IgD-negative memory B cell (primary cell): ENCODE measurements around the gene TTYH3. TPM values are rescaled to one million over a fixed set of nuclear protein-coding genes. Genes with fewer than 3 reads are reported as not detected.
"Not testable (repeated sequence)": the region's sequence is repeated elsewhere in the genome, so short reads cannot be mapped to it uniquely, and the experiment has no call there.

Source experiments
- H3K27ac Mint-ChIP-seq, 3 donors: one replicate each; pipeline ENCODE4 v1.8.0; 2020 to 2022; ENCODE audit warnings: mild to moderate bottlenecking in 3 of 3, mixed read lengths in 3 of 3, moderate library complexity in 1 of 3
- H3K27me3 Mint-ChIP-seq: one replicate; pipeline ENCODE4 v1.8.0; 2021; ENCODE audit warnings: mixed read lengths
- H3K36me3 Mint-ChIP-seq: one replicate; pipeline ENCODE4 v1.8.0; 2020; ENCODE audit warnings: mild to moderate bottlenecking, mixed read lengths
- H3K4me1 Mint-ChIP-seq, 3 donors: one replicate each; pipeline ENCODE4 v1.8.0; 2020 to 2022; ENCODE audit warnings: mixed read lengths in 3 of 3, mild to moderate bottlenecking in 1 of 3
- H3K4me3 Mint-ChIP-seq, 4 donors: one replicate each; pipeline ENCODE4 v1.8.0; 2020 to 2022; ENCODE audit warnings: mild to moderate bottlenecking in 4 of 4, mixed read lengths in 4 of 4, moderate library complexity in 3 of 4
- H3K9me3 Mint-ChIP-seq, 3 donors: one replicate each; pipeline ENCODE4 v1.8.0; 2020 to 2021; ENCODE audit warnings: mixed read lengths in 3 of 3, mild to moderate bottlenecking in 1 of 3
- polyA plus RNA-seq: library from polyadenylated mRNA; unstranded; fragments of 300-500 nt; fragmentation: Illumina TruSeq; gene quantifications from one replicate; pipeline ENCODE4 v1.2.3, GENCODE V29; 2021

Gene TTYH3
- polyA plus RNA-seq, 1 donor from 2014 or later, result 2.0 TPM

- Mint-ChIP-seq H3K27me3 (peaks cover 22% of the 10 kb centered on the region), H3K36me3 (no peaks in the 10 kb centered on the region), H3K4me1 (peaks cover 0 to 12% (median 4%) of the 10 kb centered on the region in 3 donors), H3K9me3 (no peaks in the 10 kb centered on the region), H3K27ac (no peak overlapping the region), H3K4me3 (no peak overlapping the region)
These were observed 34.4 kb downstream of the TTYH3 start for GRCh38 chr7:2666155-2666554.

- Mint-ChIP-seq H3K36me3 (no peaks in the 10 kb centered on the region), H3K4me1 (peaks cover 0 to 12% (median 4%) of the 10 kb centered on the region in 3 donors), H3K27me3 (peaks cover 22% of the 10 kb centered on the region), H3K27ac (peak overlapping the region in 1 of 3 donors; percentile 67), H3K4me3 (no peak overlapping the region), H3K9me3 (no peaks in the 10 kb centered on the region)
These were observed 34.9 kb downstream of the TTYH3 start for GRCh38 chr7:2666588-2667250.

- Mint-ChIP-seq H3K4me1 (peaks cover 0 to 12% (median 4%) of the 10 kb centered on the region in 3 donors), H3K36me3 (no peaks in the 10 kb centered on the region), H3K27ac (no peak overlapping the region), H3K4me3 (no peak overlapping the region), H3K9me3 (no peaks in the 10 kb centered on the region), H3K27me3 (peaks cover 22% of the 10 kb centered on the region)
These were observed 36.1 kb downstream of the TTYH3 start for GRCh38 chr7:2667843-2668242.

GRCh38 chr7:2668401-2668800, 36.6 kb downstream of the TTYH3 start:
- no peaks in the 10 kb centered on the region for H3K9me3 Mint-ChIP-seq
- peaks cover 22% of the 10 kb centered on the region for H3K27me3 Mint-ChIP-seq
- no peak overlapping the region for H3K27ac Mint-ChIP-seq
- peaks cover 0 to 12% (median 4%) of the 10 kb centered on the region in 3 donors for H3K4me1 Mint-ChIP-seq
- H3K36me3 Mint-ChIP-seq, result no peaks in the 10 kb centered on the region
- no peak overlapping the region for H3K4me3 Mint-ChIP-seq

- Mint-ChIP-seq H3K36me3 (peaks cover 5% of the 10 kb centered on the region), H3K27me3 (peaks cover 22% of the 10 kb centered on the region), H3K9me3 (no peaks in the 10 kb centered on the region), H3K27ac (no peak overlapping the region), H3K4me1 (peaks cover 0 to 12% (median 3%) of the 10 kb centered on the region in 3 donors), H3K4me3 (no peak overlapping the region)
These were observed 38.4 kb downstream of the TTYH3 start for GRCh38 chr7:2670171-2670570.

- H3K9me3 Mint-ChIP-seq, result no peaks in the 10 kb centered on the region
- H3K27ac Mint-ChIP-seq, result no peak overlapping the region
- H3K27me3 Mint-ChIP-seq, result peaks cover 22% of the 10 kb centered on the region
- no peak overlapping the region for H3K4me3 Mint-ChIP-seq
- H3K4me1 Mint-ChIP-seq, result peaks cover 0 to 12% (median 3%) of the 10 kb centered on the region in 3 donors
- H3K36me3 Mint-ChIP-seq, result peaks cover 5% of the 10 kb centered on the region
These were observed 39.1 kb downstream of the TTYH3 start for GRCh38 chr7:2670720-2671391.

DNA sequence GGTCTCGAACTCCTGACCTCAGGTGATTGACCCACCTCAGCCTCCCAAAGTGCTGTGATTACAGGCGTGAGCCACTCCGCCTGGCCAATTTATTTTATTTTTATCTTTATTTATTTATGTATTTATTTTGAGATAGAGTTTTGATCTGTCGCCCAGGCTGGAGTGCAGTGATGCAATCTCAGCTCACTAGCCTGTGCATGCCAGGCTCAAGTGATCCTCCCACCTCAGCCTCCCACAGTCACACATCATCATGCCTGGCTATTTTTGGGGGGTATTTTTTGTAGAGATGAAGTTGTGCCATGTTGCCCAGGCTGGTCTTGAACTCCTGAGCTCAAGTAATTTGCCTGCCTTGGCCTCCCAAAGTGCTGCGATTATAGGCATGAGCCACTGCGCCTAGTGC, 41.4 kb downstream of the TTYH3 start:
- H3K4me1 Mint-ChIP-seq, result peaks cover 0 to 12% (median 3%) of the 10 kb centered on the region in 3 donors
- H3K27ac Mint-ChIP-seq, H3K36me3 Mint-ChIP-seq, H3K4me3 Mint-ChIP-seq, H3K9me3 Mint-ChIP-seq: not testable (repeated sequence)
- H3K27me3 Mint-ChIP-seq, result peaks cover 13% of the 10 kb centered on the region

DNA sequence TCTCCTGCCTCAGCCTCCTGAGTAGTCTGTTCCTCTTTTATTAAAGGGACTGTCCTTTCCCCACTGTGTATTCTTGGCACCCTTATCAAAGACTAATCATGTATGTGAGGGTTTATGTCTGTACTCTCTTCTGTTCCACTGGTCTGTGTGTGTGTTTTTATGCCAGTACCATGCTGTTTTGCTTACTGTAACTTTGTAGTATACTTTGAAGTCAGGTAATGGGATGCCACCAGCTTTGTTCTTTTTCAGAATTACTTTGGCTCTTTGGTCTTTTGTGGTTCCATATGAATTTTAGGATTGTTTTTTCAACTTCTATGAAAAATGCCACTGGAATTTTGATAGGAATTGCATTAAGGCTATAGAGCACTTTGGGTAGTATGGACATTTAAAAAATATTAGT, 42.1 kb downstream of the TTYH3 start:
- H3K4me1 Mint-ChIP-seq, result peaks cover 0 to 12% (median 3%) of the 10 kb centered on the region in 3 donors
- H3K27ac Mint-ChIP-seq, result no peak overlapping the region
- H3K27me3 Mint-ChIP-seq, result peaks cover 13% of the 10 kb centered on the region
- H3K4me3 Mint-ChIP-seq, result no peak overlapping the region
- H3K9me3 Mint-ChIP-seq, result no peaks in the 10 kb centered on the region
- H3K36me3 Mint-ChIP-seq, result peaks cover 5% of the 10 kb centered on the region

DNA sequence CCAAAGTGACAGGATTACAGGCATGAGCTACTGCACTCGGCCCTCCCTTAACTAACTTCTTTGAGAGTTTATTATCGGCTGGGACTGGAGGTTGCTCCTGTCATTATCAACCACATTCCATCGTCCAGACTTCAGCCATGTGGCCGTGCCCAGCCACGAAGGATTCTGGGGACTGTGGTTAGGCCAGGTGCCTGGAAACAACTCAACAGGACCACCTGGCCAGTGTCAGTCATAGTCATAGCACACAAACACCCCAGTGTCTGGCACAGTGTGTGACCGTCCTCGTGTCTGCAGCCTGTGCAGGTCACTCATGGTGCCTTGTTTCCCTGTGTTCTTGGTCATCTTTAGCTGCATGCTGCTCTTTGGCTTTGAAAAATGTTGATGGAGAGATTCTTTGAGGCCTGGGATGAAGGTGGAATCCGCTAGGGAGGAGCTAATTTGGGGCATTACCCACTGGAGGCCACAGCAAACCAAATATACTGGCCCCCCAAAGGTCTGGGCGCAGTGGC, 43.5 kb downstream of the TTYH3 start:
- H3K9me3 Mint-ChIP-seq, result no peaks in the 10 kb centered on the region
- peaks cover 0 to 7% (median 3%) of the 10 kb centered on the region in 3 donors for H3K4me1 Mint-ChIP-seq
- peaks cover 5% of the 10 kb centered on the region for H3K36me3 Mint-ChIP-seq
- no peak overlapping the region for H3K4me3 Mint-ChIP-seq
- no peak overlapping the region for H3K27ac Mint-ChIP-seq
- peaks cover 9% of the 10 kb centered on the region for H3K27me3 Mint-ChIP-seq

DNA sequence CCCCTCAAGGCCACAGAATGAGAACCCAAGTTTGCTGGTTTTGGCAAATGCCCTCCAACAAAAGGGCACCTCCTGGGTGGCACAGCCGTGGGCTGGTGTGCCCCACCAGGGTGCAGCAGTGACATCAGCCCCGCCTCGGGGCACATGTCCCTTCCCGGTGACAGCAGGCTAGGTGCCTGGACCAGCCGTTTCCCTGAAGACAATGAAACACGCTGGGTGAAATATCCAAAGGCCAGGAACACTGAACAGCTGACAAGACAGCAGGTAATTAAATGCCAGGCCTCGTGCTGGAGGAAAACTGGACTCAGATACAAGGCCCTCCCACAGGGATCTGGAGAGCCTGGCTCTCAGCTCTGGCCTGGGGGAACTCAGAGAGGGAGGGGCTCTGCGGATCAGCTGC, 44.8 kb downstream of the TTYH3 start:
- not testable (repeated sequence) for H3K4me1 Mint-ChIP-seq, H3K27me3 Mint-ChIP-seq, H3K9me3 Mint-ChIP-seq, H3K36me3 Mint-ChIP-seq, H3K27ac Mint-ChIP-seq, H3K4me3 Mint-ChIP-seq

DNA sequence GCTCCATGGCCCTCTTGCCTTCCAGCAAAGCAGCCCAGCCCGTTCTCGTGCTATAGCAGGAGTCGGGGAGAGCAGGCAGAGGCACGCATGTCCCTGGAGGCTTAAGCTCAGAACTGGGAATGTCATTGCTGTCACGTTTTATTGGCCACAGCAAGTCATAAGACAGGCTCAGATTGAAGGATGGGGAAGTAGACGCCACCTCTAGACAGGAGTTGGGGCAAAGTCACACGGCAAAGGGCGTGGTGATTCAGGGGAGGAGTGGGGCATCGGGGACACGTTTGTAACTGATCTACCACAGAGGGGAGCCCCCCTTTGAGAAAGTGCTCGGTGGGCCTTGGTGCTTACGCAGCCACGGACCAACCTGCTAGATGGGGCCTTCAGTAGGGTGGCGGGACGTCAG, 46.7 kb downstream of the TTYH3 start:
- not testable (repeated sequence) for H3K36me3 Mint-ChIP-seq, H3K4me1 Mint-ChIP-seq, H3K4me3 Mint-ChIP-seq, H3K9me3 Mint-ChIP-seq, H3K27ac Mint-ChIP-seq
- H3K27me3 Mint-ChIP-seq, result peaks cover 11% of the 10 kb centered on the region

- H3K4me3 Mint-ChIP-seq, H3K36me3 Mint-ChIP-seq, H3K4me1 Mint-ChIP-seq, H3K9me3 Mint-ChIP-seq: not testable (repeated sequence)
- Mint-ChIP-seq H3K27ac (peak overlapping the region in 1 of 3 donors; percentile 64), H3K27me3 (peaks cover 11% of the 10 kb centered on the region)
These were observed 47.6 kb downstream of the TTYH3 start for GRCh38 chr7:2679135-2680127.

DNA sequence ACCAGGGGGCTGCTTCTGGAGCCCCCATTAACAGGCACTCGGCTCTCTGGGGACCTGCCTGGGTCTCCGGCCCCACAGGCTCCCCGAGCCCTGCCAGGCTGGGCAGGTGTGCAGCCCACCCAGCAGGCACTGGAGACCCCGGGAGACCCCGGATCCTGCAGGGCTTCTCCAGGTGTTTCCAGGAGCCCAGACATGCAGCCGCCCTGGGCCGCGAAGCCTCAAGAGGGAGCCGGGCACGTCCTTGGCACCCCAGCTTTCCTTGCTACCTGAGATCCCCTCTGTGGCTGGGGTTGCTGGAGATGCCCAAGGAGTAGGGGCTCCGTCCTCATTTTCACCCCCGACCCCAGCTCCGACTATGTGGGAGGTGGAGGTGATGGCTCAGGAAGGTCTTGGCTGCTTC, 48.5 kb downstream of the TTYH3 start:
- no peaks in the 10 kb centered on the region for H3K9me3 Mint-ChIP-seq
- peaks cover 11% of the 10 kb centered on the region for H3K27me3 Mint-ChIP-seq
- no peaks in the 10 kb centered on the region for H3K4me1 Mint-ChIP-seq
- peaks cover 2% of the 10 kb centered on the region for H3K36me3 Mint-ChIP-seq
- peak overlapping the region in 1 of 3 donors; percentile 64 for H3K27ac Mint-ChIP-seq
- H3K4me3 Mint-ChIP-seq, result no peak overlapping the region

DNA sequence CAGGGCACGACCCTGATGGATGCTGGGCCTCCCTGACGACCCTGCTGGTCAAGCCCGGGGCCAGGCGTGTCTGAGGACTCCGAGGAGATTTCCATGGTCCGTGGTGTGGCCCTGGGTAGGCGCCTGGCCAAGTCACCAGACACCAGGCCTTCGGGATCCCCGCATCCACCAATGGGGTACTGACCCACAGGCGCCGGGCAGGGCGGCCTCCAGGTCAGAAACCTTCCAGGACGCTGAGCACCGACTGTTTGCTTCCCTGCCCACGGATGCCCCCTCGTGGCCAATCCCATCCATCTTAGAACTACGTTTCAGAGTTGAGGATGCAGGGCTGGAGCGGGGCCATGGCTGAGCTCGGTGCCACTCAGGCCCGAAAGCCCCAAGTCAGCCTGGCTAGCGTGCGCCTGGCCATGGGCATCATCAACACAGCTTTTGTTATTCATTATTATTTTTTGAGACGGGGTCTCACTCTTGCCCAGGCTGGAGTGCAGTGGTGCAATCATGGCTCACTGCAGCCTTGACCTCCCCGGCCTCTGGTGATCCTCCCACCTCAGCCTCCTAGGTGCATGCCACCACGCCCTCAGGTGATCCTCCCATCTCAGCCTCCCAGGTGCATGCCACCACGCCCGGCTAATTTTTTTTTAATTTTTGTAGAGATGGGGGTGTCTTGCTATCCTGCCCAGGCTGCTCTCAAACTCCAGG, 49.2 kb downstream of the TTYH3 start:
- Mint-ChIP-seq H3K27ac (no peak overlapping the region), H3K4me3 (no peak overlapping the region), H3K27me3 (peaks cover 12% of the 10 kb centered on the region), H3K9me3 (no peaks in the 10 kb centered on the region), H3K36me3 (peaks cover 2% of the 10 kb centered on the region), H3K4me1 (no peaks in the 10 kb centered on the region)
